HG03039 (cell line): ENCODE measurements around the gene KNSTRN.

Experiments used
- ATAC-seq: cut with Tn5 transposase; IDR thresholded peaks from one replicate; pipeline ENCODE4 v1.9.1; 2021; ENCODE audit warnings: mild to moderate bottlenecking, moderate library complexity; ENCODE audit not compliant: unreplicated experiment

The KNSTRN gene

DNA sequence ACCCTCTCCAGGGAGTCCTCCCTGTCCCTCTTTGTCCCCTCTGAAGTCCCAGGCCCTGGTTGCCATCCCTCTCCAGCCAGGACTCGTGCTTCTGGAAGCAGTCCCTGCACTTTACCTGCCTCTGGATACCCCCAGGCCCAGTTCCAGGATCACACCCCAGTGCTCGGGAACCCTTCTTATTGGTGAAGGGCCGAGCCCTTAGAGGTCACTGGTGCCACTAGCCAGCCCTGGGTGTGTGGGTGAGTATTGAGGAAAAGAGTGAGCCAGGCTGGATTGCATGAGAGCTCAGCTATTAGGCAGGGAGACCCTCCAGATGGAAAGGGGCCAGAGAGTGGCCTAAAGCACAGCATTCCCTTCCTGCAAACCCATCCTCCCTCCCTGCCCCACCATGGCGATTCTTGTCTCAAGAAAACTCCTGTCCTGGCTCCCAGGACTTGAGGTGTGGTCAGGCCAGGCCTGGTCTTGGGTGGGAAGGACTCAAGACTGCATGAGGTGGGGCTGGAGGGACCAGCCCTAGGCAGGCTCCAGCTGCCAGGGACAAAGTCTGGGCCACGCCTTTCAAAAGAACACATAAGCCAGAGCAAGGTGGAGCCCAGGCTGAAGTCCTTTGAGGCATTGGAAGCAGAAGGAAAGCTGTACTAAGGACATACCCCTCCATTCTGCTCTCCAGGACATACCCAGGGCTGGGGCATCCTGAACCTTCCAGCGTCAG is 36.5 kb upstream of the KNSTRN start:
- ATAC-seq = no peak

GRCh38 chr15:40346579-40347558 is 35.7 kb upstream of the KNSTRN start:
- no peak for ATAC-seq

GRCh38 chr15:40347559-40348473 is 34.7 kb upstream of the KNSTRN start:
- ATAC-seq = no peak

DNA sequence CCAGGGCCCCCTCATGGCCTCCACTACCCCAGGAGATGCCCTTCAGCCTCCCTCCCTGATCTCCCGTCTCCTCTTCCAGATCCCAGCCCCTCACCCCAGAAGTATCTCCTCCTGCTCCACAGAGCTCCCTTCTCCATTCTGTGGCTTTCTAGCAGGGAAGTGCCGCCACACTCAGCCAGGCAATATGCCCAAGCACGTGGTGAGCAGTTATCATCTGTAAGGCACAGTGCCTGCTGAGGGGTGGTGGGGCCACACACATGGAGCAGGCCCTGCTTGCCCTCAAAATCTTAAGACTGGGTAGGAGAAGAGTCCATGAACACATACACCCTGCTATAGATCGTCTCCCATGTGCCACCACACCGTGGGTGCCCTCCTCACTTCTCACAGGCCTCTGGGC is 34.0 kb upstream of the KNSTRN start:
- ATAC-seq = no peak

GRCh38 chr15:40349163-40349562 is 33.4 kb upstream of the KNSTRN start:
- ATAC-seq = no peak

- no peak for ATAC-seq
Measured at GRCh38 chr15:40352281-40352901, 30.1 kb upstream of the KNSTRN start.

DNA sequence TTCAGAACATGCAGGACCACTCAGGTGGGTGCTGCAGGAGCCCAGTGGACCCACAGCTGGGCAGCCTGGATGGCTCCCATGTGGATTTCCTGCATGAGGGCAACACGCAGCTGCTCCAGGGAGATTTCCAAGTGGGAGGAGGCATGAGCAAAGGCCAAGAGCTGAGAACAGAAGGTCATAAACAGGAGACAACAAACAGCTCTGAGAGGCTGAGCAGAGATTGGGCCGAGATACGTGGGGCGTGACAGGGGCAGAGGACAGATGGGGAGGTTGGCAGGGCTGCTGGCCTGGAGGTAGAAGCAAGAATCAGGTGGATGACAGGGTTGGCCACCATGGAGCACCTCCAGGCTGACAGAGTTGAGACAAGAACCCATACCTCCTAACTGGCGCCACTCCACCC is 28.8 kb upstream of the KNSTRN start:
- ATAC-seq = no peak

DNA sequence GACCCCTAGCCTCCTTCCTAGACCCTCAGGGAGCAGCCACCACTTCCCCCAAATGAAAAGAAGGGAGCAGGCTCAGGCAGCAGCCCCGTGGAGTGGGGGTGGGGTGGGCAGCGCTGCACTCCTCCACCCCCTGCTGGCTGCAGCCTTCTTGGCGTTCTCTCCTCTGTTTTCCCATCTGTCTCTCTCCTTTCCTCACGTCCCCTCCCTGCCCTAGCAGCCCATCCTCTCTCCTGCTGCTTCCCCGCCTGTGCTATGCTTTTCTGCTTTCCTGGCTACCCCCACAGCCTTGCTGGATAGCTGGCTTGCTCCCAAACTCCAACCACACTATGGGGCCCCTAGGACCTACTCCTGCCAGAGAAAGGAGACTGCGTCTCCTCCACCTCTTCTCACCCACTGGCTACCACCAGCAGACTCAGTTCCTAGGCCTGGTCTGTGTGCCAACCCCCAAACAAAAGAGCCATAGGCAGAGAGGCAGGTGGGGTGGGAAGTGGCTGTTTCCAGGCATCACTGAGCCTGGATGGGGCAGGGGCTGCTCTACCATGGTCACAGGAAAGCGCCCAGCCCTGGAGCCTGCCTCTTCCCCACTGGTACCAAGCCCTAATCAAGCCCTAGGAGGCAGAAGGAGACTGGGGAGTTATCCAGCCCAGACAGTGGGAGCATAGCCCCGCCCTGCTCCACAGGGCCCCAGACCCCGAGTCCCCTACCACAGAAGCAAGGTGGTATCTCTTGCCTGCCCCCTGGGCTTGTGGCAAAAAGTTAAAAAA is 27.9 kb upstream of the KNSTRN start:
- no peak for ATAC-seq

GRCh38 chr15:40355976-40356585 is 26.4 kb upstream of the KNSTRN start:
- no peak for ATAC-seq

DNA sequence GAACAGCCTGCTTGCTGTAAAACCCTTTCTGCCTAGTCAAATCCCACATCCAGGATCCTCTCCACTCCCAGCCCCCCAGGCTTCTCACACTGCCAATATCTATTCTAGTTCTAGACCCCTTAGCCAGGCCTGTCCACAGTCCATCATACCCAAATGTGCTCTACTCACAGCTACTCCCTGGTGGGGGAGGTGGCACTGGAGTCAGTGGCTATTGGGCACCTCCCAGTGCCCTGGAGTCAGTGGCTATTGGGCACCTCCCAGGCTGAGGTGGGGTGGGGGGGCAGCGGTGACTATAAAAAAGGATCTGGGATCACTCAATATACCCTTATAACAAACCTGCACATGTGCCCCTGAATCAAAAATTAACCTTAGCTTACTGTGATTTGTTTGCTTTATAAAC is 25.3 kb upstream of the KNSTRN start:
- no peak for ATAC-seq

DNA sequence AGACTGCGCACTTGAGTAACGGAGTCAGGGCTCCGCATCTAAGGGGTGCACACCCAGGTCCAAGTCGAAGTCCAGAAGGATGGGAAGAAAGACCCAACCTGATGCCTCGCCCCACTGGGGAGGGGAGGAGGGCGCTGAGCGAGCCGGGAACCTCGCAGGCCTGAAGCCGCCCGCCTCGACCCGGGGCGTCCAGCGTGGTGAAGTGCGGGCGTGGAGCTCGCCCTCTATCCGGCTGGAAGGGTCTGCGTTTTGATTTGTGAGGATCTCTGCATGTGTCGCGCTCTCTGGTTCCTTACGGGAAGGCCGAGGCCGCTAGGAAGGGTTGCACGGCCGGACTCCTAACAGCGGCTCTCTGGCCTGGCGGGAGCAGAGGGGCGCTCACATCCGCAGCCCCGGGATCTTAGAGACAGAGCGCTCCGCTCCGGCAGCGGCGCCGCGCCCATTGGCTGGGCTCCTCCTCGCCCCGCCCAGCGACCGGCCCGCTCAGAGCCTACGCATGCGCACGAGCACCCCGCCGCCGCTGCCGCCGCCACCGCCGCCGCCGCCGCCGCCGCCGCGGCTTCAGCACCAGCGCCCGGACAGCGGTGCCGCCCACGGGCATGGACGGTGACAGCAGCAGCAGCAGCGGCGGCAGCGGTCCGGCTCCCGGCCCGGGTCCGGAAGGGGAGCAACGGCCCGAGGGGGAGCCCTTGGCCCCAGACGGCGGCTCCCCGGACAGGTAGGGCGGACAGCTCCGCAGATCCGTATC is 24.6 kb upstream of the KNSTRN start, which contains the start of gene DISP2:
Gene DISP2, plus strand, starts transcription at position 497 of the 748 bp plus-strand sequence. Its CDS starts 103 bp downstream, at position 600.
- peak; percentile 76 for ATAC-seq

GRCh38 chr15:40358471-40359353 is 23.8 kb upstream of the KNSTRN start:
- peak; percentile 13 for ATAC-seq

DNA sequence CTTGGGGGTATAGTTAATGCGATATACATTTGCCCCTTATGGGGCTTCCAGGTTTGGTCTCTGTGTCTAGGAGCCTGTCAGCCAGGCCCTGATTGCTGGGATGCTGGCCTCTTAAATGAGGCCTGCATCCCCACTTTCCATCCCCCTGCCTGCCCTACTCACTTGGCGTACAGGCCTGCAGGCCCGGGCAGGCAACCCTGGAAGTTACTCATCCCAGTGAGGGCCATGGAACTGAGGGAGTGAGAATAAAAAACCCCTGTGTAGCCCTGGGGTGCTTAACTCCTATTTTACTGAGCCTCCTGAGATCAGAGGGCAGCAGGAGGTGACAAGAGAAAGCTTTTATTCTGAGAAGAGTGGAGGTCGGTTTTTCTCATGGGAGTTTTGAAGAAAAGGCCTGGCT is 22.5 kb upstream of the KNSTRN start:
- no peak for ATAC-seq

GRCh38 chr15:40361640-40362039 is 20.9 kb upstream of the KNSTRN start:
- ATAC-seq = no peak

DNA sequence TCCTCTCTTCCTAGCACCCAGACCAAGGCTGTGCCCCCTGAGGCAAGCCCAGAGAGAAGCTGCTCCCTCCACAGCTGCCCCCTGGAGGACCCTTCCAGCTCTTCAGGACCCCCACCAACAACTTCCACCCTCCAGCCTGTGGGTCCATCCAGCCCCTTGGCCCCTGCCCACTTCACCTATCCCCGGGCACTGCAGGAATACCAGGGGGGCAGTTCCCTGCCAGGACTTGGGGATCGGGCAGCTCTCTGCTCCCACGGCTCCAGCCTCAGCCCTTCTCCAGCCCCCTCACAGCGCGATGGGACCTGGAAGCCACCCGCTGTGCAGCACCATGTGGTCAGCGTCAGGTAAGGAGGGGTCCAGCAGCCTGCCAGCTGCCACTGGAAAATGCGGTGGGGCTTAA is 18.9 kb upstream of the KNSTRN start:
- ATAC-seq = no peak

DNA sequence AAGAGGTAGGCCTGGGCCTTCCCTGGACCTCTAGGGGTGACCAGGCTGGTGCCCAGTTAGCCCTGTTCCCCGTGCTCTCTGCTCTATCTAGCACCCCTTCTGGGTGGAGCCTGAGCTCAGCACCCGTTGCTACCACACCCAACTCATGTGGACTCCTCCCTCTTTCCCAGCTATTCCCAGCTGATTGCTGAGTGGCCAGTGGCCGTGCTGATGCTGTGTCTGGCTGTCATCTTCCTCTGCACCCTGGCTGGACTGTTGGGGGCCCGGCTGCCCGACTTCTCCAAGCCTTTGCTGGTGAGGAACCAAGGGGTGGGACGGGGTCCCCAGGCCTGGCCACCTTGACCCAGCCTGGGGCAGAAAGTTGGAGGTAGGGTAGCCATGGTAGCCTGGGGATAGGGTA is 18.3 kb upstream of the KNSTRN start:
- ATAC-seq = no peak

- no peak for ATAC-seq
Measured at GRCh38 chr15:40365016-40365415, 17.5 kb upstream of the KNSTRN start.
